Stimulated activated CD4-positive, alpha-beta T cell treated with anti-CD3 and anti-CD28 coated beads, Interleukin-15, amount 100 ng/mL, for 48 hours (primary cell): ENCODE data around the gene LRRC3C.

ENCODE experiments used
- DNase-seq, 2 donors: peaks; one replicate each; pipeline ENCODE4 v3.0.0-alpha.2; 2020; ENCODE audit warnings: low read depth in 2 of 2

Gene LRRC3C

GRCh38 chr17:39923836-39924690, 3.5 kb upstream of the LRRC3C start:
- DNase-seq = no peak

GRCh38 chr17:39924691-39925055, 2.9 kb upstream of the LRRC3C start:
- DNase-seq = no peak

GRCh38 chr17:39925282-39926134, 2.0 kb upstream of the LRRC3C start:
- DNase-seq = no peak

GRCh38 chr17:39926135-39926587, 1.4 kb upstream of the LRRC3C start:
- DNase-seq = no peak

- DNase-seq = peak in 1 of 2 donors; percentile 36
Observed at GRCh38 chr17:39926588-39927100, 888 bp upstream of the LRRC3C start.

- no peak for DNase-seq
Observed at GRCh38 chr17:39927929-39928857, 661 bp downstream of the LRRC3C start.

- DNase-seq = no peak
Observed at GRCh38 chr17:39928858-39929645, 1.5 kb downstream of the LRRC3C start.

GRCh38 chr17:39929646-39930407, 2.3 kb downstream of the LRRC3C start:
- no peak for DNase-seq

- no peak for DNase-seq
Observed at GRCh38 chr17:39933912-39934311, 6.4 kb downstream of the LRRC3C start.

GRCh38 chr17:39934324-39934723, 6.8 kb downstream of the LRRC3C start:
- no peak for DNase-seq

- no peak for DNase-seq
Observed at GRCh38 chr17:39935909-39936308, 8.4 kb downstream of the LRRC3C start.

GRCh38 chr17:39937447-39937846, 9.9 kb downstream of the LRRC3C start:
- DNase-seq = no peak

- DNase-seq = no peak
Observed at GRCh38 chr17:39938140-39938869, 10.8 kb downstream of the LRRC3C start.

- no peak for DNase-seq
Observed at GRCh38 chr17:39939106-39939505, 11.6 kb downstream of the LRRC3C start.

- peak; percentile 29 to 52 for DNase-seq
Observed at GRCh38 chr17:39939588-39940419, 12.3 kb downstream of the LRRC3C start.

- no peak for DNase-seq
Observed at GRCh38 chr17:39943702-39944392, 16.3 kb downstream of the LRRC3C start.

GRCh38 chr17:39944393-39944711, 16.8 kb downstream of the LRRC3C start:
- DNase-seq = no peak
